Measurements from ENCODE around the gene REM2.
"Not testable (repeated sequence)": the region's sequence is repeated elsewhere in the genome, so short reads cannot be mapped to it uniquely, and the experiment has no call there.

Gene REM2

DNA sequence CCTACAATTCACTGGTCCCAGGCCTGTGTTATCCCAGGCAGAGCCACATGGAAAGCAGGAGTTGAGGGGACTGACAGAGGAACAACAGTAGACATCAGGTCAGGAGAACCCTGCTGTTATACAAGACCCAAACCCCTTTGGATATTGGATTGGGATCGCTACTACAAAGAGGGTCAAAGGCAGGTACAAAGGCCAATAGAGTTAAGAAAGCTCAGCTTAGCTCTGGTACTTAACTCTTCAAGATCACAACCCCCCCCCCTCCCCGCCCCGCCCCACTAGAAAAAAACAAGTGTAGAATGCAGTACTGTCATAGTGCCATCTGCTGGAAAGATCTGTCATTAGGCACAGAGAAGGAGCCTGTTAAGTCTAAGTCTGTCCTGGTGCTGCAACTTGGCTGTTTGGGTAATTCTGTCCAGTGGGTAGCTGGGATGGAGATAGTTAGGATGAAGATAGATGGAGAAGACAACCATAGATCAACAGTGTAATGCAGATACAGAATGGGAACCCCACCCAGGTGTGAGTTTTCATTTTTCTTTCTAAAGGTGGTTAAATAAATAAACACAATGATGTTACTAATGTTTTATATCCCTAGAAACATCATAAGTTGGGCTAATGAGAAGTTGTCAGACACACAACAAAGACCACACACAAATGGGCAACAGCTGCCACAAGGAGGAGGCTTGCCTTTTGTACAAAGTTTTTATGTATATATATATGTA is 17.2 kb downstream of the REM2 start:
- DNase-seq, result peak; percentile 39

DNA sequence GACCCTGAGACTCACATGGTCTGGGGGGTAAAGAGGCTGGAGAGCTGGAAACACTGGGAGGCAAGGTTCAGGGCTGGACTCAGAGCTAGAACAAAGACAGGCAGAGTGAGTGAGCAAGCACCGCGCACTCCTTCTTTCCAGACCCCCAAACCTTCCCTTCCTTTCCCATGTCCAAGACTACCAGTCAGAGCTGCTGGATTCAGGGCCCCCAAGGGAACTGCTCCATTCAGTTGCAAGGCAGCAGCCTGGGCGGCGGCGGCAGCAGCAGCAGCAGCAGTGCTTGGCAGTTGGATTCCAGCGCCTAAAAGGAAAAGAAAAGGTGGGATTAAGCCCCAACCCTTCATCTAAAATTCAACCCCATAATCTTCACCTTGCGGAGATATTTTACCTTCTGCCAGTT is 18.8 kb downstream of the REM2 start:
- DNase-seq, result no peak

DNA sequence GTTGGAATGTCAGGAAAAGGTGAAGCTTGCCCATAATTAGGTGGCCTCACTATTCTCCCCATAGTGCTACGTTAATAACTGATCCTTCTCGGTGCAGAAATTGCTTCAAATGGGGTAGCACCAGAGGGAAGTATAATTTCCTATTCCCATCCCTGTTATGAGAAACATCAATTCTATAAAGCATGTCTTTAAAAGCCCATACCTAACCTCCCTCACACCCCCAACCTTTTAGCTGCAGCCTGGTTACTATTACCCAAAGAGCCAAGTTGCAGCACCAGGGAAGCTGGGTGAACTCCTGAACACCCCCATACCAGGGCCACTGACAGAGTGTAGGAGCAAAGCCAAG is 20.7 kb downstream of the REM2 start:
- no peak for DNase-seq

DNA sequence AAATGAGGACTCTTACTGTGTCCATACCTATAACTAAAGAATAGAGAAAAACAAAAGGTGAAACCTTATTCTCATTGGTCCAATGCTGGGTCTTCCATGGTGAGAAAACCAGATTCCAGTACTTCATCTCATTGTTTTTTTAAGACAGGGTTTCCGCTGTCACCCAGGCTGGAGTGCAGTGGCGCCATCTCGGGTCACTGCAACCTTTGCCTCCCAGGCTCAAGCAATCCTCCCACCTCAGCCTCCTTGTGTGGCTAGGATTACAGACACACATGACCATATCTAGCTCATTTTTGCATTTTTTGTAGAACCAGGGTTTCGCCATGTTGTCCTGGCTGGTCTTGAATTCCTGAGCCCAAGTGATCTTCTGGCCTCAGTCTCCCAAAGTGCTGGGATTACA is 22.6 kb downstream of the REM2 start:
- no peak for DNase-seq

DNA sequence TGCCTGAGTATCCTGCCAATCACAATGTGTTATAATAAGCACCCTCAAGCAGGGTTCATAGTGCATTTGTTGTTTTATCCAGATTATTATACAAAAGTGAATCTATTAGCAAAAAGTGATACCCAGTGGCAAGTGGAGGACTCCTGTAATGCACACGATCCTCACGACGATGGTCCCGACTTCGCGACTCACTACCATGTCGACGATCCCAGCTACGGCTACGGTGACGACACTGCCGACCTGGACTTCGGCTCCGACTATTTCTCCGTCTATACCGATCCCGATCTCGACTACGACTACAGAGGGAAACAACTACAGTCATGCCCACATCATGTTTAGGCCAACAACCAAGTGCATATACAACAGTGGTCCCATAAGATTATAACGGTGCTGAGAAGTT is 23.1 kb downstream of the REM2 start:
- DNase-seq, result no peak

DNA sequence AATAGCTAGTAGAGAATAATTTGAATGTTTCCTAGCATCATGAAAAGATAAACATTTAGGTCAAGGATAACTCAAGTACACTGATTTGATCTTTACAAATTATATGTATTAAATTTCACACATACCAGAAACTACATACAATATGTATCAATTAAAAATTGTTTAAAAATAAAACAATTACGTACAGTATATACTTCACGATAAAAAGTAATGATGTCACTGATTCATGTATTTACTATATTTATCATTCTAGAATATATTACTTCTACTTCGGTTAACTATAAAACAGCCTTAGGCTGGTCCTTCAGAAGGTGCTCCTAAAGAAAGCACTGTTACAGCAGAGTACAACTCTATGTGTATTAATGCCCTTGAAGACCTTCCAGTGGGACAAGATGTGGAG is 24.4 kb downstream of the REM2 start:
- no peak for DNase-seq

DNA sequence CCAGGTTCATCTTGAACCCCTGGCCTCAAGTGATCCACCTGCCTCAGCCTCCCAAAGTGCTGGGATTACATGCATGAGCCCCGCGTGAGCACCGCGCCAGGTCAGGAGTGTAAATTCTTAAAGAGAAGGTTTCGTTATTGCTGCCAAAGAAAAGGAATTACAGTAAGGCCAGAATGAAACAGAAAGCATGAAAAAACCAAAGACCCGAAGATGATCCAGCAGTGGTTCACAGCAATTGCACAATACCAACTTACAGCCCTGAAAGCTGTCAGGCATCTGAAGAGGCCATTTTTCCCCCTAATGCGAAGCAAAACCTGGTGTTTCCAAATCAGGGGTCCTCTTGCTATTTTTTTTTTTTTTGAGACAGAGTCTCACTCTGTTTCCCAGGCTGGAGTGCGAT is 25.6 kb downstream of the REM2 start:
- no peak for DNase-seq

DNA sequence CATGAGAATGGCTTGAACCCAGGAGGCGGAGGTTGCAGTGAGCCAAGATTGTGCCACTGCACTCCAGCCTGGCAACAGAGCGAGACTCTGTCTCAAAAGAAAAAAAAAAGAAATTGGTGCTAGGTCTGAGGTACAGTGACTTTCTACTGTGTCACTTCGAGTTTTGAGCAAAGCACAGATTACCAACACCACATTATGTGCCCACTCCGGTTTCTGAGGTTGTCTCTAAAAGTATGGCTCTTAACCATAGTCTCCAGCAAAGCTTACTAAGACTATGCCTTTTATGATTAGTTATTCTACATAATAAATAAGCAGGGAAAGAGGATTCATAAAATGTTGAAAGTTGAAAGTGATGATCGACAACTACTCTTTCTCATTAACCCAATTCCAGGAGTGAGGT is 27.9 kb downstream of the REM2 start:
- DNase-seq, result no peak

DNA sequence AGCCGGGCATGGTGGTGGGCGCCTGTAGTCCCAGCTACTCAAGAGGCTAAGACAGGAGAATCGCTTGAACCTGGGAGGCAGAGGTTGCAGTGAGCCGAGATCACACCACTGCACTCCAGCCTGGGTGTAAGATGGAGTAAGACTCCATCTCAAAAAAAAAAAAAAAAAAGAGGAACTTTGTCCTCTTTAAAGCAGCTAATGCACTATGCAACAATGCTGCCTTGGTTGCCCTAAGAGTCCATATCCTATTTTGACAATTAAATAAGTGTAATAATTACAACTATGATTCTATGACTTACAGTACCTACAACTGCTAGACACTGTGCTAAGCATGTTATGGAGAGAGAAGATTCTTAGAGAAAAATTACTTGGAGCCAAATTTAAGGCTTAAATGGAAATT is 31.8 kb downstream of the REM2 start:
- not testable (repeated sequence) for DNase-seq

DNA sequence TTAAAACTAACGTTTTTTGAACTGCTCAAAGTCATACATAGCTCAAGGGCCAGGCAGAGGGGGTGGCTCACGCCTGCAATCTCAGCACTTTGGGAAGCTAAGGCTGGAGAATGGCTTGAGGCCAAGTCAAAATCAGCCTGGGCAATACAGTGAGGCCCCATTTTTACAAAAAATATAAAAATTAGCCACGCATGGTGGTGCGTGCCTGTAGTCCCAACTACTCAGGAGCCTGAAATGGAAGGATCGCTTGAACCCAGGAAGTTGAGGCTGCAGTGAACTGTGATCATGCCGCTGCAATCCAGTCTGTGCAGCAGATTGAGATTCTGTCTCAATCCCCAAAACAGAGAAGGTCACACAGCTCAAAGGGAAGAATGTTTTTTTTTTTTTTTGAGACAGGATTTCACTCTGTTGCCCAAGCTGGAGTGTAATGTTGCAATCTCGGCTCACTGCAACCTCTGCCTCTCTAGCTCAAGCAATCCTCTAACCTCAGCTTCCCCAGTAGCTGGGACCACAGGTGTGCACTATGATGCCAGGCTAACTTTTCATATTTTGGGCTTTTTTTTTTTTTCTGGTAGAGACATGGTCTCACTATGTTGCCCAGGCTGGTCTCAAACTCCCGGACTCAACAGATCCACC is 33.0 kb downstream of the REM2 start:
- DNase-seq, result no peak

DNA sequence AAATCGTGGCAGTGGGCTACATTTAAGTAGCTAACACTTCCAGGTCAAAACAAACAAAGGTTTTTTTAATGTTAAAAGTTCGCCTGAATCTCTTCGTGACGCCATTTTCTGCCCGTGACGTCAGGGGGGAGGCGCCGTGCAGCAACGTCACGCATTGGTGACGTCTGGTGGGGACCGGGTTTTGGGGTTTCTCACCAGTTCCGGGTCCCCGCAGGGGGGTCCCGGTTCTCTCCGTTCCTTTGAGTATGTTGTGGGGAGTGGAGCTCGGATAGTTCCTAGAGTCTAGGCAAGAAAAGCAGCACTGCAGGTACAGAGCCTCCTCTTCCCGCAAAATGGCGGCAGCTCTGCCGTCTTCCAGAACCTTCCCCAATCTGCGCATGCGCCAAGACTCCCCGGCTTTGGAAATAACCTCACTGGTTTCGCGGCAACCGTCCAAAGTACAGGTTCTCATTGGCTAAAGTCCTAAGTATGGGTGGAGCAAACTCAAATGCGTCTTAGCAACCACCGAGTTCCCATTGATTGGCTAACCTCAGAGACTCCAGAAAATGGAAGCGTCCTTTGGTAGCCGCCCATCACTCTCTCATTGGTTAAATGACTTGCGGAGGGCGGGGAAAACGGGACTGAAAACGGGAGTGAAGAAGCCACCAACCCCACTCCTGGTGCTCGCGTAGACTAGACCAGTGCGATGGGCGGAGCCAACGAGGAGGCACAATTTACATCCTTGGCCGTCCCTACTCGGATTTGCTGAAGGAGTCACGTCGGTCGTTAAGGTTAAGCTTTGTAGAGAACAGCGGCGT is 36.0 kb downstream of the REM2 start, which contains the start of gene RBM23:
Gene RBM23, minus strand, starts transcription at position 346 of the 797 bp plus-strand sequence.
- peak; percentile 100 for DNase-seq

DNA sequence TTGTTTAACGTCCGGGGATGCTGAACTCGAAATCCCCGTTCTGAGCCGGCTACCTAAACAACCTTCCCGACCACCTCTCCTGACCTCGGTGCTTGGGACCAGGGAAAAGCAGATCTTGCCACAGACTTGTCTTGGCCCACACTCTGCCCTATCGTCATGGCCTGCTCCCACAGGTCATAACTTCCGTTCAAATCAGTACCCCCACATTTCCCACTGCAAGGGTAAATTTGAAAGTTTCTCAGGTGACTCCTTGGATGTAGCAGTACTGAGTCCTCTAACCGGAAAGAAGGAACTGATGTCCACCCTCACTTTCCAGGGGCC is 36.5 kb downstream of the REM2 start:
- no peak for DNase-seq

DNA sequence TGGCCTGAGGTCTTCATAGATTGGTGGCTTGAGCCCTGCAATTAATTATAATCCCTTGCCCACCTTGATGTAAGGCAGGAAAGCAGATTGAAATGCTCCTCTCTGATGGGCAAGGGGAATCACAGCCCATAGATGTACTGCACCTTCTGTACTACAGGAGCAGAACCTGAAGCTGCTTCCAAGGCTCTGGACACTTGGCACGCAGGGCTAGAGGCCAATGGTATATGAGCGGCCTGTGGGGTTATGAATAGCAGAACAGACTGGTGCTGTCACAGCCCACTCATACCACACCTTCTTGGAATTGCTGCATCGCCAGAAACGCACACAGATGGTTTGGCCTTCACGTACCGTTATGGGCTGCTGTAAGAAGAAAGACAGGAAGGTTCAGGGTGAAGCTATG is 37.7 kb downstream of the REM2 start:
- DNase-seq, result no peak

DNA sequence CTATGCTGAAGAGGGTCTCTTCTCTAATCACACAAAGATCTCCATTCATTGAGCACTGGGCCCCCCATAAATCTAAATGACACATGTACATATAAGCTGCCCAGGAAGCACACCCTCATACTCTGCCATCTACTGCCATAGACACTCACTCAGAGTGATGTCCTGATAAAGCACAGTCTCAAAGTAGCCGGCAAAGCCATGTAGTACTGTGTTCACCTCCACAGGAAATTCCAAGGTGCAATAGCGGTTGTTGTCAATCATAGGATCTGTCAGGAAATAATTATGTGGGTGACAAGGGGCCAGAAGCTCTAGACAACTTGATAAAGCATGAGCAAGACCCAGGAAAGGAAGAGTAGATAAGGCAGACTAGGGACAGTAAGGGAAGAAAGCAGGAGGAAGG is 39.3 kb downstream of the REM2 start:
- DNase-seq, result no peak

DNA sequence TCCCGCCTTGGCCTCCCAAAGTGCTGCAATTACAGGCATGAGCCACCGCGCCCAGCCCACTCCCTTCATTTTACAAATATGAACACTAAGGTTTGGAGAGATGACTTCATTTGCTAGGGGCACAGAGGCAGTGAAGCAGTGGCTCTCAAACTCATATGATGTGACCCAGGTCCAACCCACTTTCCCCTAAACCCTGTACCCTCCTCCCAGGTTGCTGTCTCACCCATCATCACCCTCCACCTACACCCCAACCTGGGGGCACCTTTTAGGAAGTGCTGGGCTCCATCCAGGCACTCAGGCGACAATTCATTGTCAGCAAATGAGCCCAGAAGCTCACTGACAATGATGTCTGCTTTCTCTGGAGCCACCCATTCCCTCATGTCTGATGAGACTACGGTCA is 40.7 kb downstream of the REM2 start:
- DNase-seq, result no peak

DNA sequence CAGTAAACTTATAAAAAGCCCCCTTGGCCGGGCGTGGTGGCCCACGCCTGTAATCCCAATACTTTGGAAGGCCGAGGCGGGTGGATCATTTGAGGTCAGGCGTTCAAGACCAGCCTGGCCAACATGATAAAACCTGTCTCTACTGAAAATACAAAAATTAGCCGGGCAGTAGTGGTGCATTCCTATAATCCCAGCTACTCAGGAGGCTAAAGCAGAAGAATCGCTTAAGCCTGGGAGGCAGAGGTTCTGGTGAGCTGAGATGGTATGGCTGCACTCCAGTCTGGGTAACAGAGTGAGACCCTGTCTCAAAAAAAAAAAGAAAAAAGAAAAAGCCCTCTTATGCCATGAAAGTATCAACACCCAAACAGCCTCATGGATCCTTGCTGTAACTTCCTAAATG is 42.5 kb downstream of the REM2 start:
- DNase-seq, result no peak

DNA sequence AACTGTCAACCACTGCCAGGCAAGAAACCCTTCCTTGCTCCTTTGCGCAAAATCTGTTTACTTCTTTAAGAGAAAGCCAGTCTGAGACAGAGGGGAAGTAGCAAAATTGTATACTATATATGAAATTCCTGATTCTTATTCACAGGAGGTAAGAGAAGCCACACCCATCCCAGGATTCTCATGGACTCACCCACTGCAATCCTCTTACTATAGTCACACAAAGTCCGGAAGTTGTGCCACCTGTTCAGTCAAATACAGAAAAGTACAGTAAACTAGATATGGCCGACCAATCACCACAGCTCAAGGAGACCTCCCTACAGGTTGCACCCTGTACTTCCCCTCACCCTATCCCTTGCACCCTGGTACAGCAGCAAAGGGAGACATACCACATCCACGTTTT is 43.3 kb downstream of the REM2 start:
- DNase-seq, result no peak

DNA sequence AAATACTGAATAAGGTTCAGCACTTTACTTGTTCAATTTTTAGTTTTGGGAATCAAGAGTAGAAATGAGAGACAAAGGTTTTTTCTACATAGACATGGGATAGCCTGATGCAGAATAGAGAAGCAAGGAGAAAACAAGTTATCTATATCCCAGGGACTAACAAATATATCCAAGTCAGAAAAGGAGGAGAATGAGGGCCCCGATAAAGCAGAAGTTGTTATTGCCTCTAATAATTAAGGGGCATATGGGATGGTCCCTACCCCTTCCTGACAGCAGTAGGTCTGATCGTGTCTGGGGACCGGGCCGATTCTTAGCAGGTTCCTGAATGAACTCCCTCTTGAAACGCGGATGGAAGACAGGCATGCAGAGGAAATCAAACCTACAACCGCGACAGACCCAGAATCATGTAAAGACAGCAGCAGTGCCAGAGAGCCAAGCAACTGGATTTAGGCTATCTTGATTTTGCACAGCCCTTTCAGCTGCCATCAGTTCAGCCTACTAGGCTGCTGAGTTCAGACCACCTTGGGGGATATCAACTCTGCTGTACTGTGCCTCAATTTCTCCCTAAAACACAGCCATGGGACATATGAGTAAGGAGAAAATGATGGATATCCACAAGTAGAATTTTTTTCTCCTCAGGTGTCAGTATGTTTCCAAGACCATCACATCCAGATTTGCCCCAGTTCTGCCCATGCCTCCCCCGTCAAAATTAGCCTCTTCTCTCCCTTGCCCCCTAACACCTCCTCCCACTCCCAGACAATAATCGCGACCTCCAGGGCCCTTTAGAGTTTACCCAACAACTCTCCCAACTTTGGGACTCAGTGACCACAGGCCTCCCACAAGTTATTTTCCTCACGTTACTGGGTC is 45.4 kb downstream of the REM2 start:
- DNase-seq, result no peak

DNA sequence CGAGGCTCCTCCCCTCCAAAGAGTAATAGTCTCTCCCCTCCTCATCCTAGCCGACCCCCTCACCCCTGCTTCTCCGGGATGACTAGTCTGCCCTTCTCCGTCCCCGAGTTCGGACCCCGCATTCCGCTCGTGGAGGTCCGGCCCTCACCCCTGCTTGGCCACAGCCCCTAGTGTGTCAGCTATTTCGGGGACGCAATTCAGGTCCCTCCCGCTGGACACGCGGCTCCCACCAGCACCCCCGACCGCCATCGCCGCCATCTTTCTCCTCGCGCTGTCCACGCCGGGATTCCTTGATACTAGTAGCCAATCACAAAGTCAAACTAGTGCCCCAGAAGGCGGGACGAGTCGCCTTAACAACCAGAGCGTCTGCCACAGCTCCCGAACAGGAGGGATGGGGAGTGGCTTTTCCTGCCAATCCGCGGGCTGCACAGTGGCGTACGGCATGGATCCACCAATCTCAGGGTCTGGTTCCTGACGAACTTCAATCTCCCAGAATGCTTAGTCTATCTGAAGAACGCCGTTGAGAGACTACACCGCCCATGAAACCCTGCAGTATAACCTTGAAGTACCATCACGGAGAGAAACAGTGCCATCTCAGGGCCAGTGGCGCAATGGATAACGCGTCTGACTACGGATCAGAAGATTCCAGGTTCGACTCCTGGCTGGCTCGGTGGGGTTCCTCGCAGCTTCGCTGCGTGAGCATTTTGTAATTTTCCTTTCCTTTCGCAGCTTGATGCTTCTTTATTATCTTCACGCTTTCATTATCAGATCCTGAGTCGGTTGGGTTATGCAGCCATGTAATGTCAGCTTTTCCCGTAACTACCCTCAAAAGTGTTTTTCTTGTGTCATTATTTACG is 46.3 kb downstream of the REM2 start, which contains the start of gene PRMT5:
Gene PRMT5, minus strand, starts transcription at position 273 of the 857 bp plus-strand sequence. Its CDS starts 15 bp downstream, at position 258.
- peak; percentile 98 for DNase-seq

DNA sequence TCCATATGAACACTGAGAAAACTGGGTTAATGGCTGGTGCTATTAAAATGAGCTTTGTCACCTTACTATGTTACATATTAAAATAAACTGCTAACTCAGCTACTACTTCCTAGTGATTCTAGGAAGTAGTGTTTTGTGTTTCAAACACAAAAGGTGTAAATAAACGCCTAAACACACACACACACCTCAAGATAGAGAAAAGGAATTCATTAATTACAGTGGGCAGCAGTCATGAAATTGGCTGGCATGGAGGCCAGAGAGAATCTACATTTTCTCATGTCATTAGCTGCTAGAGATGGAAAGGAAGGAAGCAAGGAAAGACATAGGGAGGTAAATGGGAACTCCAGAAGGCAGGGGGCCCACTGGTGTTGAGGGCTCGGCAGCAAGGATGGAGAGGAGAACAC is 46.9 kb downstream of the REM2 start:
- no peak for DNase-seq

DNA sequence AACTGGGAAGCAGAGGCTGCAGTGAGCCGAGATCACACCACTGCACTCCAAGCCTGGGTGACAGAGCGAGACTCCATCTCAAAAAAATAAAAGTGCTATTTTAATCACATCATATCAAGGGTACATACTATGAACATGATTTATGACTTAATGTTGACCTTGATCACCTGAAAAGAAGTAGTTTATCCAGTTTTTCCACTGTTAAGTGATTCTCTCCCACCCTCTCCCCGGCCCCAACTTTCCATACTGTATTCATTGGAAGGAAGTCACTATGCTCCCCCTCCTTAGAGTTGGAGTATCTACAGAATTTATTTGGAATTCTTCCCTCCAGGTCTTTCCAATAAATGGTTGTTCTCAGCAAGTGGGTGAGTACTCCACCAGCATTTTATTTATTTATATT is 49.1 kb downstream of the REM2 start:
- no peak for DNase-seq

DNA sequence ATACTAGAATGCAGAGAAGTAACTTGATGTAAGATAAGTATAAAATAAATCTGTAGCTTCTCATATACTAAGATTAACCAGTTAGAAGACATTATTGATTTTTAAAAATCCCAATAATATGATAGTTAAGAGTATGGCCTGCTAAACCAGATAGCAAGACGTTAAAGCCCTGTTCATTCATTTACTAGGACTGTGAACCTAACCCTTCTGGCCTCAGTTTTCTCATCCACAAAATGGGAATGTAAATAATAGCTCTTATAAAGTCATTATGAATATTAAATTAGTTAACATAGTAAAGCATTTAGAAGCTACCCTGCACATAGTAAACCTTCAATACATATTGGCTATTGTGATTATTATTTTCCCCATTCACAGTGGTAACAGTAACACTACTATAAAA is 52.1 kb downstream of the REM2 start:
- no peak for DNase-seq
